NOMO-1 treated with DMSO at 0.1 percent for 48 hours (cell line): ENCODE results near the gene SYNCRIP.
"Not testable (repeated sequence)": the region's sequence is repeated elsewhere in the genome, so short reads cannot be mapped to it uniquely, and the experiment has no call there.

Experiments used
- DNase-seq: peaks from one replicate; lab custom pipeline; 2025; ENCODE audit not compliant: unreplicated experiment; lab: John Stamatoyannopoulos, UW

SYNCRIP gene

DNA sequence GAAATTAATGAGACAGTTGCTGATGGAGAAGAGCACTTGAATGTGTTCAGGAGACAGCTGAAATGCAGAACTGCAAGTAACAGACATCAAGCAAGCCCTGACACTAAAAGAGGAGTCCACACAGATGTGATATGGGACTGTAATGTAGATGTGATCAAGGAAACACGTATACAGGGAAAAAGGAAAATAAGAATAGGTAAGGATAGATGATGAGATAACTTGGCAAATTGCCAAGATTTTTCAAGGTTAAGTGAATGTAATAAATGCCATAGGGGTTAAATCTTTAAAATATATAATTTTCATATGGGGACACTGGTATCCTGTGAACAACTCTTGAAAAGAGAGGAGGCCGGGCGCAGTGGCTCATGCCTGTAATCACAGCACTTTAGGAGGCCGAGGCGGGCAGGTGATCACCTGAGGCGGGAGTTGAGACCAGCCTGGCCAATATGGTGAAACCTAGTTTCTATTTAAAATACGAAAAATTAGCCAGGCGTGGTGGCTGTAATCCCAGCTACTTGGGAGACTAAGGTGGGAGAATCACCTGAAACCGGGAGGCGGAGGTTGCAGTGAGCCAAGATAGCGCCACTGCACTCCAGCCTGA is 41.9 kb downstream of the SYNCRIP start:
- DNase-seq, result no peak

DNA sequence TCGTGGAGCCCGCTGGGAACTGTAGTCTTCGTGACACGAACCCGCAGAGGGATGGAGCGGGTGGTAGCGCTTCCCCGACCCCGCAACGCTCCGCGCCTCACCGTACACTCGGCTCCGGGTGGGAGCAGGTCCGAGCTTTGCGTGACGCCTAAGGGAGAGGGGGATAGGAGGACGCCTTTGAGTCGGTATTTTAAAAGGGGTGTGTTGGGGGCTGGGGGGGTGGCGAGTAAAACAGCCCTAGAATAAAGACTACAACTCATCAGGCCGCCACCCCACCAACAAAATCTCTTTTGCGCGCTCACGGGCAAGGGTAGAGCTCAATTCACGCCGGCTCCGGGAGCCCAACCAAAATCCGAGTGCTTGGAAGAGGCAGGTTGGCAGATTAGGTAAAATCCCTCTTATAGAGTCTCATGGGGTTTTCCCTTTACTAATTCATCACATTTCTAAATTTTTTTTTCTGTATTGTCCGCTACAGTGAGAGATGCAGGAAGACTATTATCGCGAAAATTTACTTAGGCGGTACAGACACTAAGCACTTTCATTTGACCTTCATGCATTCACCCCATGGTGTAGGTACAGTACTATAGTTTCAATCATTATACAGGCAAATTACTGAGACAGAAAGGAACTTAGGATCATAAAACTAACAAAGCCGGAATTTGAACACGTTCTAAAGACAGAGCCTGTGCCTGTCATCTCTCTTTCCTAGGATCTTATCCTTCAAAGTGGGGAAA is 48.3 kb downstream of the SYNCRIP start:
- peak; percentile 24 for DNase-seq

DNA sequence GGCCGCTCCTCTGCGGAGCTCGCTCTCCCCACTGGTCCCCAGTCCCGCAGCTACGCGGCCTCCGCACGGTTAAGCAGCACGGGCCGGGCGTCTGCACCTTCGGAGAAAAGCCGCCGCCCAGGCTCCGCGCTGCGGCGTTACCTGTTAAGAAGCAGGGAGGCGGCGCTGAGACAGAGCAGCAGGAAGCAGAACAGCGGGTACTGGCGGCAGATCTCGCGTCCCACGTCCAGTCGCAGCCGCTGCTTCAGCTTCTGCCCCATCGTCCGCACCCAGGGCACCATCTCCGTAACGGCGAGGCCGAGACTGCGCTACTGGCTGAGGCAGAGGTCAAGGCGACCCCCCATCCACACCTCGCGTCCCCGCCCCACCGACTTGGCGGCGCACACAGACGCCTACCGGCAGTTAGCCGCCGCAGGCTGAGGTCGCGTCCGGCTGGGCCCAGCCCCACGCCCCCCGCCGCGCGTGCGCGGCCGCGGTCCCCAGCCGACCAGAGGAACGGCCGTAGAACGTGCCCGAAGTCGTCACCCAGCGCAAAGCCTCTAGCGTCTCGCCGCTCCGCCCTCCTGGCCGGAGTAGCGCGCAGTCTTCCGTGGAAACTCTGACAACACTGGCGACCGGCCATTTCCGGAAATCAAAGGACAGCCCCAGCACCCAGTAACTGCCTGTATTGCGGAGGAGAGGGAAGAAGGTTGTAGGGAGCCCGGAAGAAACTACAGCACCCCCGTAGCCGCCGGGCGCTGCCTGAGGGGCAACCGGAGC is 49.1 kb downstream of the SYNCRIP start, which contains the start of gene SNX14:
Gene SNX14, minus strand, starts transcription at position 421 of the 759 bp plus-strand sequence. Its CDS starts 140 bp downstream, at position 281.
- DNase-seq, result peak; percentile 96

DNA sequence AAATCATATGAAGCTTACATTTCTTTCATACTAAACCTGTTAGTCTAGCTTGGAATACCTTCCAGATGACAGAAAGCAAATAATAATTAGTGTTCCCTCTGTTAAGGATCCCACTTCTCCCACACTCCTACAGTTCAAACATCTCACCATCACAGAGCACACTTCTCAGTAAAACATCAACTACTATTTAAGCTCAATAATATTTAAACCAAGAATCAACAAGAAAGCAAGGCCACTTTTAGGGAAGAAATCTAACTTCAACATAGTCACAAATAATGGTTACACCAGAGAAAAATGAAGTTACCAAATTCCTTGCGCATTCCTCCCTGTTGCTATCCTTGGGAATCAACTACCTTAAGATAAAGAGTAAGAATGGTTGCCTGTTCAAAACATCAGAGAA is 50.7 kb downstream of the SYNCRIP start:
- DNase-seq, result no peak

DNA sequence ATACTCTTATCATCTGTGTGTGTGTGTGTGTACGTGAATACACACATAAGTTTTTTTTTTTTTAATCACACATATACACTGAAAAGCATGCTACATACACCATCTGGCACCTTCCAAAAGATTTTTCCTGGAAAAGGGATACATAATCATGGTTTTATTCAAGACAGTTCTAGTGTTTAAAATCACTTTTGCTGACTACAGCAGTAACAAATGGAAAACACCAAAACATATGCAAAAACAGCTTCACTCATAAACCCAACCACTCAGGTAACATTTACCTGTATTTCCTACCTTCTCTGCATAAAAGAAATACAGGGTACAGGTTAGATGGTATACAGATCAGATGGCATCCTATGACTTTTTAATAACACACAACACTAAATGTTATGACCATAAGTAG is 51.5 kb downstream of the SYNCRIP start:
- no peak for DNase-seq

DNA sequence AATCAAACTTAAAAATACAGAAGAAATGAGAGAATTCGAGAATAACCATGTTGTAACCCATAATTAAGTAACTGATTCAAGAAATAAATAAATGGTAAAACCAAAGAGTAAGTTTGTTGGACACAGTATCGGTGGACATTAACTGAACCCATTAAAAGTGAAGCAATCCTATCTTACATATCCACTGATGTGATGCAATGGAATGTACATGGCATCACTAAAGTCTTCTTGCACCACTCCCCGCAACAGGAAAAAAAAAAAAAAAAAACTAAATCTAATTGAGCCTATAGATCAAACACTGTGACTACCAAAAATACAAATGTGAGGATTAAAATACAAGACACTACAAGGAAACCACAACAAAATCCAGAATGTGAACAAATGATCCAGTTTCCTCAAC is 56.9 kb downstream of the SYNCRIP start:
- DNase-seq, result peak; percentile 25

DNA sequence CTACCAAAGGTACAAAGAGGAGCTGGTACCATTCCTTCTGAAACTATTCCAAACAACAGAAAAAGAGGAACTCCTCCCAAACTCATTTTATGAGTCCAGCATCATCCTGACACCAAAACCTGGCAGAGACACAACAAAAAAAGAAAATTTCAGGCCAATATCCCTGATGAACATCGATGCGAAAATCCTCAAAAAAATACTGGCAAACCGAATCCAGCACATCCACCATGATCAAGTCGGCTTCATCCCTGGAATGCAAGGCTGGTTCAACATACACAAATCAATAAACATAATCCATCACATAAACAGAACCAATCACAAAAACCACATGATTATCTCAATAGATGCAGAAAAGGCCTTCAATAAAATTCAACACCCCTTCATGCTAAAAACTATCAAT is 59.9 kb downstream of the SYNCRIP start:
- DNase-seq, result not testable (repeated sequence)

DNA sequence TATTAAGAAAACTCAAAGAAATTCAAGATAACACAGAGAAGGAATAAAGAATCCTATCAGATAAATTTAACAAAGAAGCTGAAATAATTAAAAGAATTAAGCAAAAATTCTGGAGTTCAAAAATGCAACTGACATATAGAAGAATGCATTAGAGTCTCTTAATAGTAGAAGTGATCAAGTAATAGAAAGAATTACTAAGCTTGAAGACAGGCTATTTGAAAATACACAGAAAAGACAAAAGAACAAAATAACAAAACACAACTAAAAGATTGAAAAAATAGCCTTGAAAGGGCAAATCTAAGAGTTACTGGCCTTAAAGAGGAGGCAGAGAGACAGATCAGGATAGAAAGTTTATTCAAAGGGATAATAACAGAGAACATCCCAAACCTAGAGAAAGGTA is 61.1 kb downstream of the SYNCRIP start:
- DNase-seq, result no peak

DNA sequence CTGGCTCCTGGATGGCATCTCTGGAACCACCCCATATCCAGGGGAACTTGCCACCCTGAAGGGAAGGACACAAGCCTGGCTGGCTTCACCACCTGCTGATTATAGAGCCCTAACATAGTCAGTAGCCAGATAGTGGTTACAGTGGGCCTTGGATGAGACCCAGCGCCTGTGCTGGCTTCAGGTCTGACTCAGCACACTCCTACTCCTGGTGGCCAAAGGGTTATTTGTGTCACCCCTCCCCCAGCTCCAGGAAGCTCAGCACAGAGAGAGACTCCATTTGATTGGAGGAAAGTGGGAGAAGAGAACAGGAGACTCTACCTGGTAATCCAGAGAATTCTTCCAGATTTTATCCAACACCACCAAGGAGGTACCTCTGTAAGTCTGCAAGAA is 61.8 kb downstream of the SYNCRIP start:
- no peak for DNase-seq

DNA sequence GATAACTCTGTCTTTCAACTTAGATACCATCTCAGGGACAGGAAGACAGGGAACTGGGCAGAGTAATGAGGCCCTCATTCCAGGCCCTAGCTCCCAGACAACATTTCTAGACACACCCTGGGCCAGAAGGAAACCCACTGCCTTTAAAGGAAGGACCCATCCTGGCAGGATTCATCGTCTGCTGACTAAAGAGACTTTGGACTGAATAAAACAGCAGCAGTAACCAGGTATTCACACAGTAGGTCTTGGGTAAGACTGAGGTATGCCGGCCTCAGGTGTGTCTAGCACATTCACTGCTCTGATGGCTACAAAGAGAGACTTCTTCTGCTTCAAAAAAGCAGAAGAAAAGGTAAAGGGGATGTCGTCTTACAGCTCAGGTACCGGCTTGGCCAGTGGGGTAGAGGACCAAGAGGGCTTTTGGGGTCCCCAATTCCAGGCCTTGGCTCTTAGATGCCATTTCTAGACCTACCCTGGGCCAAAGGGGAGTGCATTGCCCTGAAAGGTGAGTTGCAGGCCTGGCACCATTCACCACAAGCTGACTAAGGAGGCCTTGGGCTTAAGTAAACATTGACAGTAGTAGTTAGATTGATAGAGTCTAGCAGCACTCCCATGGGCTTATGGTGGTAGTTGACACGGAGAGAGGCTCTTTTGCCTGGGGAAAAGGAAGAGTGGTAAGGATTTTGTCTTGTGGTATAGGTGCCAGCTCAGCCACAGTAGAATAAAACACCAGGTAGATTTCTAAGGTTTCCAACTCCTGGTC is 62.4 kb downstream of the SYNCRIP start:
- no peak for DNase-seq

DNA sequence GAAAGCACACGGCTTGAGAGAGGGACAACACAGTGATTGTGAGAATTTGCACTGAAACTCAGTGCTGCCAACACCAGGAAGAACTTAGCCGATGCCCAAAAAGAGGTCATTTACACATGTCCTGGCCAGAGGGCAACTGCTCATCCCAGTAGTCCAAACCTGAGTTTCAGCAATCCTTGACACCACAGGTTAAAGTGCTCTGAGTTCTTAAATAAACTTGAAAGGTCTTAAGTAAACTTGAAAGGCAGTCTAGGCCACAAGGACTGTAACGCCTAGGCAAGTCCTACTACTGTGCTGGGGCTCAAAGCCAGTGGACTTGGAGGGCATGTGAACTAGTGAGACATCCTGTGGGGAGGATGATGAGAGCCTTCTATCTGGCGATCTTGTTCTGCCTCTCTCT is 63.1 kb downstream of the SYNCRIP start:
- DNase-seq, result no peak

DNA sequence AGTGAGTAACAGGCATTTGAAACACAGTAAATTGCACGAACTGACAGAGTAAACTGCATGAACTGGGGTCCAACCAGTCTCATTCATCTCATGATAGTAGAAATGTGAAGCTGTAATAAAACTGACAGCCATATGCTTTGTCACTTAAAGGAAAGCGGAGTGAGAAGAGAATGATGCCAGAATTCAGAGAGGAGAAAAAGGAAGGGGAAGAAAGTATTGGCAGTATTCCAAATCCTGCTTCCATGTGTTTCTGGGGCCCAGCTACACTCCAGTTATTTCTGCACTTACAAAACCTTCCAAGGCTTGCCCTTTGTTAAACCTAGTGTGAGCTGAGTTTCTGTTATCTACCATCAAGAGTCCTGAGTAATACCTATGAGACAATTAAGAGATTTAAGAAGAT is 66.2 kb downstream of the SYNCRIP start:
- DNase-seq, result no peak

DNA sequence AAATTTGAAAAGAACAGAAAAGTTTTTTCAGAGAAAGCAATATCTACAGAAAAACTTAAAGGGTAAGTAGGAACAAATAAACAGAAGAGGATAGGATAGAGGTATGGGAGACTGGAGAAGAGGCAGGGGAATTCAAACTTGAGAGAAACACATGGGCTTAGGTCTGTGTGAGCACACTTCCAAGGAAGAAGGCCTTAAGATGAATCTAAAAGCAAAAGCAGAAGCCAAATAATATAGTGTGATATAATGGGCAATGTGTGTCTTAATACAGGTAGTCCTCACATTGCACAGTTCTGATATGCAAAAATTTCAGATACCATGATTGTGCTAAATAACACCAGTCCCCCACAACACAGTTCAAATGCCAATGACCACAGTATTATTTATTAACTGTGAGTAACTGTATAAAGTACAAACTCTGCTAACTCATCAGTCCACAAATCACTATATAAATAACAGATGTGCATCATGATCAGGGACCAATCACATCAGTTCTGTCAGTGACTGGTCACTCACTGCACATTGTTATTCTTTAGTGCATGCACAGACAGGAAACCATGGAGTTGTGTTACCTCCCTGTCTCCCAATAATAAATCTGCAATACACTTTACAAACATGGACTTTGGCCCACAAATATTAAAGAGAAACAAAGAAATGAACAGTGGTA is 67.6 kb downstream of the SYNCRIP start:
- no peak for DNase-seq

DNA sequence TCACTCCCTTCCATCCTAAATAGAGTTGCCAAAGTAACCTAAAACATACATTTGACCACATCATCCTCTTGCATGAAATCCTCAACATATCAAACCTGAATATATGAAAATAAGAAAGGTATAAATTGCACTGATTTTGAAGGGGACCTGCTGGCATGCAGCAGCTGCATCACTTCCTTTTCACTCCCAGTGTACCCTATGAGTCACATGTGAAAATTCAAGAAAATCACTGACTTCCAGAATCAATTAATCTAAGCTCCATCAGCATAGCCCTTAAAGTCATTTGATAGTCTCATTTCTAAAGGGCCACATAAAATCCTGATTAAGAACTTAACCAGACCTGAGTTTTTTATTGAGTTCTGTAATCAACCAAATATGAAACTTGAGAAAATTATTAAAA is 73.4 kb downstream of the SYNCRIP start:
- DNase-seq, result no peak

DNA sequence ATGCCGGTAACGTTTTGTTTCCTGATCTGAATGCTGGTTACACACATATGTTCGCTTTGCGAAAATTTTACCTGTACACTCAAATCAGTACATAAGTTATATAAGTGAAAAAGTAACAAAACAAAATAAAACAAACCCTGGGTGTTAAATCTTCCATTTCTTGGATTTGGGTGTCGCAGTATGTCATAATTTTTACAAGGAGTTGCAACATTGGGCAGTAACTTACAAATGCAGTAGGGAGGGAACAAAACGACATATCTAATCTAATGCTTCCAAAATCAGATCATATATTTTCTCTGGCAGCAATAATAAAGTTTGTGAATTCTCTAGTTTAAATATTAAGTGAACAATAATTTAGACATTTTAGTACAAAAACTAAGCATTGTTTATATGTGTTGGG is 74.3 kb downstream of the SYNCRIP start:
- no peak for DNase-seq

DNA sequence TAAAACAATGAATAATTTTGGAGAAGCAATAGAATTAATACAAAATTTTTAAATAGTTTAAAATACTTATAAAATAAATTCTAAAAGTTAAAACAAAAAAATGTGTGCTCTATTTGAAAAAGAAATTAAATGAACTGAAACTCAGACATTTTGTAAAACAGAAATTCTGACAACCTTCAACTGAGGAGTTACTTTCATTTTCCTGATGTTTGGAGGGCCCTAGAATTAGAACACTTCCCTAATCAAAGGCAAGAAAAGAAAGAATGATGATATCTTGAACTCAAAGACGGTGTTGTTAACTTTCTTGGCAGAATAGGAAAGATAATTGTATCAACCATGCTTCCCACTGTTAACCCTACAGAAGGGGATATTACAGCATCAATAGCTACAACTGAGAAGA is 77.0 kb downstream of the SYNCRIP start:
- no peak for DNase-seq

DNA sequence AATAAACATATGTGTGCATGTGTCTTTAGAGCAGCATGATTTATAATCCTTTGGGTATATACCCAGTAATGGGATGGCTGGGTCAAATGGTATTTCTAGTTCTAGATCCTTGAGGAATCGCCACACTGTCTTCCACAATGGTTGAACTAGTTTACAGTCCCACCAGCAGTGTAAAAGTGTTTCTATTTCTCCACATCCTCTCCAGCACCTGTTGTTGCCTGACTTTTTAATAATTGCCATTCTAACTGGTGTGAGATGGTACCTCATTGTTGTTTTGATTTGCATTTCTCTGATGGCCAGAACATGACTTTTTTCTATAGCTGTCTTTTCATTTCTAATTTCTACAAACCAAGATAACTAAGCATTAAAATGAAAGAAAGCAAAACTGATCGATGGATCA is 78.5 kb downstream of the SYNCRIP start:
- DNase-seq, result not testable (repeated sequence)
